Measurements from ENCODE around the gene PVRIG.
"Not testable (repeated sequence)": the region's sequence is repeated elsewhere in the genome, so short reads cannot be mapped to it uniquely, and the experiment has no call there.

PVRIG gene

GRCh38 chr7:100221767-100222444 is 2.2 kb downstream of the PVRIG start:
- in situ Hi-C loops (cut with MboI; ENCODE audit: low pct_unique_long_range_greater_than_20kb, low sequenced_read_pairs): no loop called here
- DNase-seq: no peak

DNA sequence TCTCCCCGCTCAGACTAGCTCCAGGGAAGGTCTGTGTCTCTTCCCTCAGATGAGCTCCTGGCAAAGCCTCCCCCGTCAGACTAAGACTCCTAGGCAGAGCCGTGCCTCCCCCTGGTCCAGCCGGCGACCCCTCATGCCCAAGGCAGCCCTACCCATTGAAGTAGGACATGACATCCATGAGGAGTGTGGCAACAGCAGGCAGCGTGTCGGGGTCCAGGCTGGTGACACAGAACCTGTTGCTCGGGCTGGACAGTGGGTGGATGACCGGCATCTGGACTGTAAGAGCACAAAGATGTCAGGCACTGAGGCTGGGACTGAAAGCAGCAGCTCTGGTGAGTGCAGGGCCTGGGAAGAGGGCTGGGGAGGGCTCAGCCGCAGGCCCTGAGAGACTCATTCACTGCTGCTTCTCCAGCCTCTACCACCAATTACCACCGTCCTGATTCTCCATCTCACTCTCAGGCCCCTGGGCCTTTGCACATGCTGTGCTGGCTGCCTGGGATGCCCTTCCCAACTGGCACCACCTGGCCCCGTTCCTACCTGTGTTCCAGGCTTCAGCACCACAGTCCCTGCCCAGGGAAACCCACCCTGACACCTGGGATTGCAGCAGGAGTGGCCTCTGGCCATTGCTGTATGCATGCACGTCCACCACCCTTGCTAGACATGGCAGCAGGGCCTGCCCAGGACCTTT is 2.8 kb downstream of the PVRIG start:
- DNase-seq: no peak
- in situ Hi-C loops (cut with MboI; ENCODE audit: low pct_unique_long_range_greater_than_20kb, low sequenced_read_pairs): no loop called here

DNA sequence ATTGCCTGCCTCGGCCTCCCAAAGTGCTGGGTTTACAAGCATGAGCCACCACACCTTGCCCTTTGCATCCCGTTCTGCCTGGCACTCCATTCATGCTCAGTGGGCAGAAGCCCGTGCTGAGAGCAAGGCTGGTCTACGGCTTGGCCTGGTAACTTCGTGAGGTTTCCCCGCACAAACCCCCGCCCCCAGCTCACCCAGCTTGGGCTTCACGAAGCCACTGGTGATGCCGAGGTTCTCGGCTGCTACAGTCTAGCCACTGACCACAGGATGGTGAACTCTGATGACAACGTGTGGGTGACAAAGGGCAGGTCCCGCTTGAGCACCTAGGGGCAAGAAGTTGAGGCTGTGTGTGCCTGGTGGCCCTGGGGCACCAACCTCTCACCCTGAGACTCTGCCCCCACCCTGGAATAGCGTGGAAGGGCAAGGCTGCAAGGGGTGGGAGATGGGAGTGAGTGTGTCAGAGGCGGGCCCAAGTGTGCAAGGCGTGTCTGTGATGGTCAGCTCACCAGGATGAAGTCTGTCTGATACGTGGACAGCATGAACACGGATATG is 3.7 kb downstream of the PVRIG start:
- in situ Hi-C loops (cut with MboI; ENCODE audit: low pct_unique_long_range_greater_than_20kb, low sequenced_read_pairs): not testable (repeated sequence)

DNA sequence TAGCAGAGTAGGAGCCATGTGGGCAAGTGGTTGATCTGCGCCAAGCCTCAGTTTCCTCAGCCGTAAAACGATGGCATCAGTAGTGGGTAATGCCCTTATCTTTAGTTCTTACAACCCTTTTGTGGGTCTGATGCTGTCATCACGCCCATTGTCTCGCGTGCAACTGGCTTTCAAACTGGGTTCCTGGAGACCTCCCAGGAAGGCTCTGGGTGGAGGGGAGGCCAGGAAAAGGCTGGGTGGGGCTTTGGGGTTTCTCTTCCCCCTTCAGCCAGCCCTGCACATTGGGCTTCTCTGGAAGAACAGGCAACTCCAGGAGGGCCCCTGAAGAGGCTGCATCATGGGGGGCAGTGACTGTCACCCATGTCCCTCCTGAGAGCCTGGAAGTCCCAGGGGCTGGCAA is 5.1 kb downstream of the PVRIG start:
- DNase-seq; in situ Hi-C loops (cut with MboI; ENCODE audit: low pct_unique_long_range_greater_than_20kb, low sequenced_read_pairs): not testable (repeated sequence)

More for the DNA sequence above, 3.7 kb downstream of the PVRIG start:
- not testable (repeated sequence) for DNase-seq

DNA sequence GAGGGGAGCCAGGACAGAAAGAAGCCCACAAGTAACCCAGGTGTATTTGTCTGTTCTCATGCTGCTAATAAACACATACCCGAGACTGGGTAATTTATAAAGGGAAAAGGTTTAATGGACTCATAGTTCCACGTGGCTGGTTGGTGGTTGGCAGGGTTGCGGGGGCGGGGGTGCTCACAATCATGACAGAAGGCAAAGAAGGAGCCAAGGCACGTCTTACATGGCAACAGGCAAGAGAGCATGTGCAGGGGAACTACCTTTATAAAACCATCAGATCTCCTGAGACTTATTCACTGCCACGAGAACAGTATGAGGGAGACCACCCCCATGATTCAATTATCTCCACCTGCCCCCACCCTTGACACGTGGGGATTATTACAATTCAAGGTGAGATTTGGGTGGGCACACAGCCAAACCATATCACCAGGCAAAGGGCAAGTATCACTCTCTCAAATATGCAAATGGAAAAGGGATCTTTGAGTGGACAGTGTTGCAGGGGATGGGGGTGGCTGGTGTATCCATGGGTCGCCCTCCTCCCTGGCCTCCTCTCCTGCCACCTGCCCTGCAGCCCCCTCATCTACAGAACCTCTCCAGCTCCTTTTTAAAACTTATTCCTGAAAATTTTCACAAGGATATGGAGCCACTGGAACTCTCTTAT is 15.0 kb downstream of the PVRIG start:
- DNase-seq; in situ Hi-C loops (cut with MboI; ENCODE audit: low pct_unique_long_range_greater_than_20kb, low sequenced_read_pairs): not testable (repeated sequence)

- in situ Hi-C loops (cut with MboI; ENCODE audit: low pct_unique_long_range_greater_than_20kb, low sequenced_read_pairs); DNase-seq: not testable (repeated sequence)
Measured at GRCh38 chr7:100239975-100240374, 20.2 kb downstream of the PVRIG start.

GRCh38 chr7:100243385-100243784 is 23.6 kb downstream of the PVRIG start:
- in situ Hi-C loops (cut with MboI; ENCODE audit: low pct_unique_long_range_greater_than_20kb, low sequenced_read_pairs): not testable (repeated sequence)
- DNase-seq: peak; percentile 47

DNA sequence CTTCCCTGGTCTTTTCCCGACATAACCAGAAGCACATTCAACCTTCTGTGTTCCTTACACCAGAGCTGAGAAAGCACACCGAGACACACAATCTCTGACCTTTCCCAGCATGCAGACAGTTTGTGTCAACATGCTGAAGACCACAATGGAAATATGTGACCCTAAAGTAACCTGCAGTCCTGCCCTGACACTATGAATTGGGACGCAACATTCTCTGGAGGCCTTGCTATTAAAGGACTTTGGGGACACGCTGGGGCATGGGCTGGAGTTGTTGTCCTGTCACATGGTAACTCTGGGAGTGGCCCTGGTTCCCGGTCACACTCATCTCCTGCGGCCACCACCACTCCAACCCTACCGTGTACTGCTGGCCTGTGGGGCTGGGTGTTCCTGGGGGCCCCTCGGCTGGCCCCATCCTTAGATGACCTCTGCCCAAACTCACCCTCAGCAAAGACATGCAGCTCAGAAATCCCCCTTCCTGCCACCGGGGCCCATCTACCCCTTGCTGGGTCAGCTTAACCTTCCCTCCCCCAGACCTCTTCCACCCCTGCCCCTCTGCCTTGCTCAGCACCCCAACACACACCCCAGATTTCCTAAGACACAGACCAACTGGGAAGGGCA is 25.3 kb downstream of the PVRIG start:
- in situ Hi-C loops (cut with MboI; ENCODE audit: low pct_unique_long_range_greater_than_20kb, low sequenced_read_pairs); DNase-seq: not testable (repeated sequence)

GRCh38 chr7:100246121-100246864 is 26.5 kb downstream of the PVRIG start:
- in situ Hi-C loops (cut with MboI; ENCODE audit: low pct_unique_long_range_greater_than_20kb, low sequenced_read_pairs): not testable (repeated sequence)

DNA sequence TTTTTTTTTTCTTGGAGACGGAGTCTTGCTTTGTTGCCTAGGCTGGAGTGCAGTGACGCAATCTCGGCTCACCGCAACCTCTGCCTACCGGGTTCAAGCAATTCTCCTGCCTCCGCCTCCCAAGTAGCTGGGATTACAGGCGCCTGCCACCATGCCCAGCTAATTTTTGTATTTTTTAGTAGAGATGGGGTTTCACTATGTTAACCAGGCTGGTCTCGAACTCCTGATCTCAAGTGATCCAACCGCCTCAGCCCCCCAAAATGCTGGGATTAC is 27.1 kb downstream of the PVRIG start:
- DNase-seq; in situ Hi-C loops (cut with MboI; ENCODE audit: low pct_unique_long_range_greater_than_20kb, low sequenced_read_pairs): not testable (repeated sequence)

More at GRCh38 chr7:100246121-100246864, 26.5 kb downstream of the PVRIG start:
- DNase-seq: not testable (repeated sequence)

GRCh38 chr7:100247152-100247757 is 27.5 kb downstream of the PVRIG start:
- DNase-seq: peak; percentile 15
- in situ Hi-C loops (cut with MboI; ENCODE audit: low pct_unique_long_range_greater_than_20kb, low sequenced_read_pairs): no loop called here

DNA sequence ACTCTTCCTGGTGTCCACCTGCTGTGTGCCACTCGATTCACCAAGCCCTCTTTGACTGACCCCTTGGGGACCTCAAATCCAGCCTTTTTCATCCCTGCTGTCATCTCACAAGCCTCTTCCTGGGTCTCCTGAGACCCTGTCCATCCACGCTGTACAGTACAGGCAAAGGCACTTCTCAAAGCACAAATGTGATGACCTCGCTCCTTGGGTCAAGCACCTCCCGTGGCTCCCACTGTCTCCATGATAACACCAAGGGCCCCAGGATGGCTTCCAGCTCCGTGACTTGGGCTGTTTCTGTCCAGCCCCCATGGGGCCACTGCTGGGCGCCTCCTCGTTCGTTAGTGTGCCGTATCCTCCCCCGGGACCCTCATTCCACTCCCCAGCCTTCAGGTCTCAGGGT is 28.7 kb downstream of the PVRIG start:
- no peak for DNase-seq
- in situ Hi-C loops (cut with MboI; ENCODE audit: low pct_unique_long_range_greater_than_20kb, low sequenced_read_pairs): no loop called here

GRCh38 chr7:100257017-100257416 is 37.3 kb downstream of the PVRIG start:
- in situ Hi-C loops (cut with MboI; ENCODE audit: low pct_unique_long_range_greater_than_20kb, low sequenced_read_pairs): no loop called here
- no peak for DNase-seq

DNA sequence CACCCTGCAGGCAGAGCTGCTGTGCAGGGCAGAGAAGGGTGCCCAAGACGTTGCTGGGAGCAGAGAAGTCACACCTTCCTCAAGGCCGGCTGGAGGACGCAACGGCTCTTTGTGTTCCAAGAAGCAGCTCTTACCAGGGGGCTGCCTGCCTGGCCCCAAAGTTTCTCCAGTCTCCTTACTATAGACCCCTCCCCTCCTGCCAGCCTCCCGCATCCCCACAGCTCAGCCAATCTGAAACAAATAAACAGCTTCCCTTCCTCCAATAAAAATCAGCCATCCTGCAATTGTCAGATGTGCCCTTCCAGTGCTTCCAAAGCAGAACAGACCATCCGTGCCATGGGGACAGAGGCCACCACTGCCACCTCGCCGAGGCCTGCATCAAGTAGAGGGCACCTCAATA is 40.2 kb downstream of the PVRIG start:
- DNase-seq; in situ Hi-C loops (cut with MboI; ENCODE audit: low pct_unique_long_range_greater_than_20kb, low sequenced_read_pairs): not testable (repeated sequence)

- in situ Hi-C loops (cut with MboI; ENCODE audit: low pct_unique_long_range_greater_than_20kb, low sequenced_read_pairs); DNase-seq: not testable (repeated sequence)
Measured at GRCh38 chr7:100262896-100263295, 43.1 kb downstream of the PVRIG start.

DNA sequence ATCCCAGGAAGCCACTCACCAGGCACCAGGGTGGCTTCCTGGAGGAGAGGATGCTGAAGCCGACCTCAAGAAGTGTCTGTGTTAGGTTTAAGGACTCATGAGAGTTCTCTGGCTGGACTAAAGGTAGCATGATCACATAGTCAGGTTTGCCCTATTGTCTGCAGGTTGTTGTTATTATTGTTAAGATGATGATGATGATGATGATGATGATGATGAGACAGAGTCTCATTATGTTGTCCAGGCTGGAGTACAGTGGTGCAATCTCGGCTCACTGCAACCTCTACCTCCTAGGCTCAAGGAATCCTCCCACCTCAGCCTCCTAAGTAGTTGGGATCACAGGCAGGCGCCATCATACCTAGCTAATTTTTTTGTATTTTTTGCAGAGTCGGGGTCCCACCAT is 44.5 kb downstream of the PVRIG start:
- in situ Hi-C loops (cut with MboI; ENCODE audit: low pct_unique_long_range_greater_than_20kb, low sequenced_read_pairs); DNase-seq: not testable (repeated sequence)

- in situ Hi-C loops (cut with MboI; ENCODE audit: low pct_unique_long_range_greater_than_20kb, low sequenced_read_pairs); DNase-seq: not testable (repeated sequence)
Measured at GRCh38 chr7:100264669-100265165, 45.0 kb downstream of the PVRIG start.

DNA sequence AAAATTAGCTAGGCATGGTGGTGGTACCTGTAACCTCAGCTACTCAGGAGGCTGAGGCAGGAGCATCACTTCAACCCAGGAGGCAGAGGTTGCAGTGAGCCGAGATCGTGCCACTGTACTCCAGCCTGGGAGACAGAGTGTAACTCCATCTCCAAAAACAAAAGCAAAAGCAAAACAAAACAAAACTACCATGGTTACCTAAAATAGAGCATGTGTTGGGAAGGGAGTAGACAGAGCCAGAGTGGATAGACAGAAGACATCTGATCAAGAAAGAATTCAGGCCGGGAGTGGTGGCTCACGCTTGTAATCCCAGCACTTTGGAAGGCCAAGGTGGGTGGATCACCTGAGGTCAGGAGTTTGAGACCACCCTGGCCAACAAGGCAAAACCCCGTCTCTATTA is 46.1 kb downstream of the PVRIG start:
- in situ Hi-C loops (cut with MboI; ENCODE audit: low pct_unique_long_range_greater_than_20kb, low sequenced_read_pairs); DNase-seq: not testable (repeated sequence)
